ENCODE data around the gene BIRC3. TPM values are rescaled to one million over a fixed set of nuclear protein-coding genes. Genes with fewer than 3 reads are reported as not detected.

BIRC3 gene
- total and polyA plus RNA-seq, 2 of the 8 experiments (the other 6 are each of a cell fraction or from before 2014, with no cell fraction given), result 0.08 to 0.20 TPM

- no peak overlapping the region for H3K14ac ChIP-seq (ENCODE audit: insufficient read length)
- ChIA-PET POLR2A (ENCODE audit: partially characterized antibody) (no interaction called here), CTCF (ENCODE audit: partially characterized antibody) (interaction anchor here (1.0 to 3.8 kb wide), 3 partner anchors 12 to 117 kb away, joined by 3 to 10 read pairs (median 5); no protein-coding TSS in a partner anchor)
- H2BK120ac ChIP-seq (replicated peaks; ENCODE audit: low read depth, low read length), result no peak overlapping the region
- no peak overlapping the region for H3K4me3 ChIP-seq (ENCODE audit: extremely low read depth in 1 of 4, insufficient read depth in 2 of 4, low read depth in 3 of 4, low read length in 4 of 4)
- no peak overlapping the region for H4K91ac ChIP-seq (replicated peaks; ENCODE audit: insufficient read length, low read length)
- no peak overlapping the region for H3K18ac ChIP-seq (ENCODE audit: extremely low read depth, low read length)
- no peak overlapping the region for H3K56ac ChIP-seq (replicated peaks; ENCODE audit: insufficient read length, low read depth, low read length)
- no peak overlapping the region for H4K5ac ChIP-seq (ENCODE audit: insufficient read length, low read depth, low read length)
- H2BK5ac ChIP-seq (ENCODE audit: low read depth, low read length), result no peak overlapping the region
- H2AK5ac ChIP-seq (ENCODE audit: low read depth, low read length), result no peak overlapping the region
- no peaks in the 10 kb centered on the region for H3K23me2 ChIP-seq (ENCODE audit: low read depth, low read length)
- H3K36me3 ChIP-seq (ENCODE audit: control insufficient read depth in 2 of 4, insufficient read depth in 4 of 4, low read length in 3 of 4), result no peaks in the 10 kb centered on the region
- no peak overlapping the region for H3K23ac ChIP-seq (ENCODE audit: insufficient read length)
- H3K79me2 ChIP-seq (ENCODE audit: control insufficient read depth in 1 of 2, insufficient read depth in 2 of 2, low read length in 2 of 2), result no peaks in the 10 kb centered on the region
- no peaks in the 10 kb centered on the region for H3K79me1 ChIP-seq (ENCODE audit: low read depth, low read length)
- no peak overlapping the region for H3K4ac ChIP-seq (replicated peaks; ENCODE audit: insufficient read length, low read depth, low read length)
- no peak for DNase-seq (ENCODE audit: low read depth in 1 of 2, low spot score in 2 of 2)
- H3K27ac ChIP-seq (ENCODE audit: low read depth, low read length), result no peak overlapping the region
- FAIRE-seq, result no peak
- no peak overlapping the region for H3K9ac ChIP-seq (replicated peaks in 1 of 4; ENCODE audit: extremely low read depth in 1 of 4, low read depth in 3 of 4, low read length in 3 of 4)
- H3K4me2 ChIP-seq (ENCODE audit: insufficient read depth in 1 of 2, low read depth in 2 of 2, low read length in 2 of 2), result no peak overlapping the region
- H4K8ac ChIP-seq (ENCODE audit: extremely low read depth, insufficient read depth, low read length), result no peak overlapping the region
- no peaks in the 10 kb centered on the region for H3K4me1 ChIP-seq (replicated peaks in 1 of 4; ENCODE audit: control insufficient read depth in 3 of 4, insufficient read depth in 4 of 4, low read length in 3 of 4)
- H3K9me3 ChIP-seq (ENCODE audit: insufficient read depth in 2 of 2, low read depth in 1 of 2, low read length in 1 of 2), result no peaks in the 10 kb centered on the region
- H3K27me3 ChIP-seq (replicated peaks in 1 of 4; ENCODE audit: control insufficient read depth in 3 of 4, extremely low read depth in 1 of 4, insufficient read depth in 3 of 4, low read length in 3 of 4), result no peaks in the 10 kb centered on the region
- no peak overlapping the region for H2BK15ac ChIP-seq (ENCODE audit: low read length)
- no peak overlapping the region for H2AFZ ChIP-seq (ENCODE audit: low read length)
- TF ChIP-seq POLR2AphosphoS5 (IDR thresholded peaks at IDR 0.05; ENCODE audit: low read depth, low read length) (no peak), GABPA (IDR thresholded peaks at IDR 0.05; ENCODE audit: borderline replicate concordance, insufficient read depth, low read length) (no peak), SP1 (IDR thresholded peaks at IDR 0.05; ENCODE audit: low read depth, low read length) (no peak), TCF12 (IDR thresholded peaks at IDR 0.05; ENCODE audit: low read depth, low read length) (no peak), RAD21 (IDR thresholded peaks at IDR 0.05 in 1 of 2, conservative IDR thresholded peaks at IDR 0.05 in 1 of 2; ENCODE audit: low read depth in 2 of 2, low read length in 2 of 2) (no peak), CHD2 (IDR thresholded peaks at IDR 0.05; ENCODE audit: low read length) (no peak), SRF (IDR thresholded peaks at IDR 0.05; ENCODE audit: low read depth, low read length) (no peak), CHD1 (IDR thresholded peaks at IDR 0.05; ENCODE audit: low read depth, low read length) (no peak), CEBPB (IDR thresholded peaks at IDR 0.05; ENCODE audit: low read depth, low read length) (no peak), KDM4A (IDR thresholded peaks at IDR 0.05; ENCODE audit: low read depth, low read length, severe bottlenecking) (no peak), TAF1 (IDR thresholded peaks at IDR 0.05; ENCODE audit: low read depth, low read length) (no peak), CBX8 (IDR thresholded peaks at IDR 0.05; ENCODE audit: borderline replicate concordance, low read depth, low read length) (no peak)
- TF ChIP-seq, protein P1, sequence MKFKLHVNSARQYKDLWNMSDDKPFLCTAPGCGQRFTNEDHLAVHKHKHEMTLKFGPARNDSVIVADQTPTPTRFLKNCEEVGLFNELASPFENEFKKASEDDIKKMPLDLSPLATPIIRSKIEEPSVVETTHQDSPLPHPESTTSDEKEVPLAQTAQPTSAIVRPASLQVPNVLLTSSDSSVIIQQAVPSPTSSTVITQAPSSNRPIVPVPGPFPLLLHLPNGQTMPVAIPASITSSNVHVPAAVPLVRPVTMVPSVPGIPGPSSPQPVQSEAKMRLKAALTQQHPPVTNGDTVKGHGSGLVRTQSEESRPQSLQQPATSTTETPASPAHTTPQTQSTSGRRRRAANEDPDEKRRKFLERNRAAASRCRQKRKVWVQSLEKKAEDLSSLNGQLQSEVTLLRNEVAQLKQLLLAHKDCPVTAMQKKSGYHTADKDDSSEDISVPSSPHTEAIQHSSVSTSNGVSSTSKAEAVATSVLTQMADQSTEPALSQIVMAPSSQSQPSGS (IDR thresholded peaks at IDR 0.05; ENCODE audit: low read length), result no peak
- no peak overlapping the region for H2BK12ac ChIP-seq (ENCODE audit: low read depth, low read length)
- H4K20me1 ChIP-seq (replicated peaks in 1 of 2; ENCODE audit: control insufficient read depth in 1 of 2, insufficient read depth in 2 of 2, low read length in 2 of 2), result no peaks in the 10 kb centered on the region
- H2BK20ac ChIP-seq (ENCODE audit: low read length), result no peak overlapping the region
Observed at GRCh38 chr11:102338479-102339010, 21.3 kb downstream of the BIRC3 start.
